Hepatocyte (in vitro differentiated cells): ENCODE data around the gene SPSB3. TPM values are rescaled to one million over a fixed set of nuclear protein-coding genes. Genes with fewer than 3 reads are reported as not detected.

Experiments
- DNase-seq: peaks from one replicate; pipeline ENCODE4 v3.0.0-alpha.2; 2016; ENCODE audit warnings: low spot score
- H2AFZ ChIP-seq: fragments of 200-600 bp; sonication (generic); 2 replicates; pipeline ENCODE4 v1.6.0; 2016; ENCODE audit warnings: antibody characterized with exemption, mild to moderate bottlenecking
- H3K27ac ChIP-seq: fragments of 200-600 bp; sonication (generic); 2 replicates; pipeline ENCODE4 v1.5.1; 2016; ENCODE audit warnings: mild to moderate bottlenecking
- H3K27me3 ChIP-seq: fragments of 200-600 bp; sonication (generic); 2 replicates; pipeline ENCODE4 v1.6.1; 2016
- H3K36me3 ChIP-seq: fragments of 200-600 bp; sonication (generic); replicated peaks from 2 replicates; pipeline ENCODE4 v1.5.1; 2016; ENCODE audit warnings: low read depth; ENCODE audit not compliant: insufficient read depth
- H3K4me1 ChIP-seq: fragments of 200-600 bp; sonication (generic); 2 replicates; pipeline ENCODE4 v1.5.1; 2016; ENCODE audit warnings: mild to moderate bottlenecking, moderate library complexity; ENCODE audit not compliant: insufficient read depth
- H3K4me2 ChIP-seq: fragments of 200-600 bp; sonication (generic); 2 replicates; pipeline ENCODE4 v1.6.0; 2016
- H3K4me3 ChIP-seq: fragments of 200-600 bp; sonication (generic); 2 replicates; pipeline ENCODE4 v1.5.1; 2016; ENCODE audit warnings: mild to moderate bottlenecking
- H3K79me2 ChIP-seq: fragments of 200-600 bp; sonication (generic); 2 replicates; pipeline ENCODE4 v1.6.0; 2017; ENCODE audit warnings: mild to moderate bottlenecking
- H3K9me2 ChIP-seq: fragments of 200-600 bp; sonication (generic); replicated peaks from 2 replicates; pipeline ENCODE4 v1.6.0; 2017; ENCODE audit warnings: mild to moderate bottlenecking; ENCODE audit not compliant: insufficient read depth
- H3K9me3 ChIP-seq: fragments of 200-600 bp; sonication (generic); 2 replicates; pipeline ENCODE4 v1.5.1; 2016; ENCODE audit warnings: low read depth, mild to moderate bottlenecking
- H4K20me1 ChIP-seq: fragments of 200-600 bp; sonication (generic); 2 replicates; pipeline ENCODE4 v1.6.0; 2016; ENCODE audit warnings: mild to moderate bottlenecking; ENCODE audit not compliant: insufficient read depth, poor library complexity, severe bottlenecking
- CTCF ChIP-seq: fragments of 200-600 bp; sonication (generic); IDR thresholded peaks from 2 replicates; pipeline ENCODE4 v1.5.1; 2016; ENCODE audit warnings: antibody characterized with exemption, mild to moderate bottlenecking; ENCODE audit not compliant: poor library complexity
- EZH2 ChIP-seq: fragments of 200-600 bp; sonication (generic); IDR thresholded peaks from 2 replicates; pipeline ENCODE4 v1.6.1; 2016; ENCODE audit warnings: antibody characterized with exemption, mild to moderate bottlenecking, borderline replicate concordance
- EZH2phosphoT487 ChIP-seq: fragments of 200-600 bp; sonication (generic); IDR thresholded peaks from one replicate; pipeline ENCODE4 v1.6.1; 2018; ENCODE audit warnings: antibody characterized with exemption, mild to moderate bottlenecking, low read depth, moderate library complexity; ENCODE audit not compliant: unreplicated experiment, severe bottlenecking
- WGBS: methylation state at CpG from one replicate; pipeline ENCODE4 v1.1.6; 2016; ENCODE audit warnings: low lambda C conversion rate; ENCODE audit errors: missing lambda C conversion rate; 5-methylcytosine and 5-hydroxymethylcytosine counted together
- polyA plus RNA-seq: library from polyadenylated mRNA; unstranded; fragments of >200 nt; fragmentation: Nextera tagmentation; extraction: Ambion mirVana; gene quantifications from 2 replicates; pipeline ENCODE4 v1.2.1, GENCODE V29; 2016
- total RNA-seq: library from RNA; depleted of rRNA; stranded (reverse); fragments of >200 nt; gene quantifications from 2 replicates; pipeline ENCODE4 v1.2.3, GENCODE V29; 2014

The SPSB3 gene
- total and polyA plus RNA-seq, 2 experiments from 2014 or later = 38.8 to 64.6 TPM

- Histone ChIP-seq H3K4me1 (peaks cover 20% of the 10 kb centered on the region), H3K27ac (no peak overlapping the region), H3K79me2 (peaks cover 42% of the 10 kb centered on the region), H3K9me2 (no peaks in the 10 kb centered on the region), H3K9me3 (no peaks in the 10 kb centered on the region), H3K4me2 (no peak overlapping the region), H3K4me3 (no peak overlapping the region), H3K36me3 (no peaks in the 10 kb centered on the region), H2AFZ (no peak overlapping the region), H3K27me3 (no peaks in the 10 kb centered on the region), H4K20me1 (peaks cover 20% of the 10 kb centered on the region)
- no peak for DNase-seq
- no peak for TF ChIP-seq CTCF
- no peak for TF ChIP-seq EZH2
- TF ChIP-seq EZH2phosphoT487 = no peak
- WGBS = 92% methylated on average over 24 of the region's 28 CpGs
Observed at GRCh38 chr16:1775846-1776671, 6.3 kb downstream of the SPSB3 start.

GRCh38 chr16:1775006-1775845 is 7.1 kb downstream of the SPSB3 start:
- H3K9me2 ChIP-seq = no peaks in the 10 kb centered on the region
- WGBS = 97% methylated on average over 30 of the region's 30 CpGs
- H3K4me3 ChIP-seq = no peak overlapping the region
- DNase-seq = no peak
- no peaks in the 10 kb centered on the region for H3K27me3 ChIP-seq
- H4K20me1 ChIP-seq = peaks cover 20% of the 10 kb centered on the region
- no peak overlapping the region for H2AFZ ChIP-seq
- H3K4me2 ChIP-seq = peak overlapping the region; percentile 100
- peaks cover 26% of the 10 kb centered on the region for H3K4me1 ChIP-seq
- no peaks in the 10 kb centered on the region for H3K36me3 ChIP-seq
- H3K27ac ChIP-seq = no peak overlapping the region
- H3K79me2 ChIP-seq = peaks cover 35% of the 10 kb centered on the region
- TF ChIP-seq EZH2 (no peak), EZH2phosphoT487 (no peak), CTCF (no peak)
- no peaks in the 10 kb centered on the region for H3K9me3 ChIP-seq

GRCh38 chr16:1774448-1774780 is 8.0 kb downstream of the SPSB3 start:
- no peaks in the 10 kb centered on the region for H3K9me3 ChIP-seq
- DNase-seq = no peak
- peak overlapping the region; percentile 88 for H3K4me3 ChIP-seq
- peak overlapping the region; percentile 100 for H3K4me2 ChIP-seq
- no peaks in the 10 kb centered on the region for H3K27me3 ChIP-seq
- H4K20me1 ChIP-seq = peaks cover 20% of the 10 kb centered on the region
- peak overlapping the region; percentile 98 for H3K27ac ChIP-seq
- H2AFZ ChIP-seq = no peak overlapping the region
- WGBS = 94% methylated on average over 7 of the region's 7 CpGs
- no peak for TF ChIP-seq EZH2
- no peak for TF ChIP-seq EZH2phosphoT487
- no peak for TF ChIP-seq CTCF
- no peaks in the 10 kb centered on the region for H3K36me3 ChIP-seq
- no peaks in the 10 kb centered on the region for H3K9me2 ChIP-seq
- peaks cover 29% of the 10 kb centered on the region for H3K4me1 ChIP-seq
- peaks cover 34% of the 10 kb centered on the region for H3K79me2 ChIP-seq
